HEK293T (cell line): Measurements from ENCODE around the gene LMO2.
"Not testable (repeated sequence)": the region's sequence is repeated elsewhere in the genome, so short reads cannot be mapped to it uniquely, and the experiment has no call there.

ENCODE experiments used
- CTCF ChIA-PET: fragments of 350-600 bp; formaldehyde crosslinking; extraction: SDS; loops from one replicate; lab custom pipeline; 2021; ENCODE audit warnings: antibody characterized with exemption, inconsistent platforms; lab: Yijun Ruan, JAX
- POLR2A ChIA-PET: fragments of 350-600 bp; formaldehyde crosslinking; extraction: SDS; loops from one replicate; lab custom pipeline; 2020; ENCODE audit warnings: antibody characterized with exemption, inconsistent platforms; lab: Yijun Ruan, JAX
- DNase-seq: peaks from one replicate; pipeline ENCODE4 v3.0.0; 2012; ENCODE audit warnings: mixed read lengths; ENCODE audit errors: extremely low spot score
- ARNT ChIP-seq: fragments of 450-650 bp; IDR thresholded peaks from 2 replicates; pipeline ENCODE4 v1.6.1; 2017; ENCODE audit warnings: mild to moderate bottlenecking
- BHLHE40 ChIP-seq: fragments of 450-650 bp; IDR thresholded peaks from 2 replicates; pipeline ENCODE4 v1.6.1; 2016; ENCODE audit warnings: mild to moderate bottlenecking, moderate library complexity, borderline replicate concordance
- CTBP1 ChIP-seq: fragments of 450-650 bp; IDR thresholded peaks from 2 replicates; pipeline ENCODE4 v1.6.1; 2016; ENCODE audit warnings: borderline replicate concordance
- ELF4 ChIP-seq: fragments of 450-650 bp; IDR thresholded peaks from 2 replicates; pipeline ENCODE4 v1.6.1; 2017; ENCODE audit warnings: antibody characterized with exemption
- FOXA1 ChIP-seq: fragments of 450-650 bp; IDR thresholded peaks from 2 replicates; pipeline ENCODE4 v1.6.1; 2016; ENCODE audit warnings: mild to moderate bottlenecking
- FOXK2 ChIP-seq: fragments of 450-650 bp; IDR thresholded peaks from 2 replicates; pipeline ENCODE4 v1.6.1; 2016; ENCODE audit warnings: mild to moderate bottlenecking
- FOXM1 ChIP-seq: fragments of 450-650 bp; IDR thresholded peaks from 2 replicates; pipeline ENCODE4 v1.6.1; 2017; ENCODE audit warnings: mild to moderate bottlenecking, borderline replicate concordance
- HDGF ChIP-seq: fragments of 450-650 bp; IDR thresholded peaks from 2 replicates; pipeline ENCODE4 v1.6.1; 2017; ENCODE audit warnings: antibody characterized with exemption, borderline replicate concordance
- L3MBTL2 ChIP-seq: fragments of 450-650 bp; conservative IDR thresholded peaks from 2 replicates; pipeline ENCODE4 v1.6.1; 2016; ENCODE audit warnings: mild to moderate bottlenecking
- LEF1 ChIP-seq: fragments of 450-650 bp; IDR thresholded peaks from 2 replicates; pipeline ENCODE4 v1.6.1; 2017; ENCODE audit warnings: mild to moderate bottlenecking, borderline replicate concordance
- NFRKB ChIP-seq: fragments of 450-650 bp; IDR thresholded peaks from 2 replicates; pipeline ENCODE4 v1.6.1; 2016; ENCODE audit warnings: mild to moderate bottlenecking, moderate library complexity
- SP1 ChIP-seq: fragments of 450-650 bp; IDR thresholded peaks from 2 replicates; pipeline ENCODE4 v1.6.1; 2017
- SUZ12 ChIP-seq: fragments of 450-650 bp; IDR thresholded peaks from 2 replicates; pipeline ENCODE4 v1.6.1; 2016; ENCODE audit warnings: mild to moderate bottlenecking
- TARDBP ChIP-seq: fragments of 450-650 bp; IDR thresholded peaks from 2 replicates; pipeline ENCODE4 v1.6.1; 2016
- ZNF384 ChIP-seq: fragments of 450-650 bp; IDR thresholded peaks from 2 replicates; pipeline ENCODE4 v1.6.1; 2016
- TF ChIP-seq, protein P1 (sequence below): fragments of 450-650 bp; IDR thresholded peaks from 2 replicates; pipeline ENCODE4 v1.6.1; 2016

The LMO2 gene

DNA sequence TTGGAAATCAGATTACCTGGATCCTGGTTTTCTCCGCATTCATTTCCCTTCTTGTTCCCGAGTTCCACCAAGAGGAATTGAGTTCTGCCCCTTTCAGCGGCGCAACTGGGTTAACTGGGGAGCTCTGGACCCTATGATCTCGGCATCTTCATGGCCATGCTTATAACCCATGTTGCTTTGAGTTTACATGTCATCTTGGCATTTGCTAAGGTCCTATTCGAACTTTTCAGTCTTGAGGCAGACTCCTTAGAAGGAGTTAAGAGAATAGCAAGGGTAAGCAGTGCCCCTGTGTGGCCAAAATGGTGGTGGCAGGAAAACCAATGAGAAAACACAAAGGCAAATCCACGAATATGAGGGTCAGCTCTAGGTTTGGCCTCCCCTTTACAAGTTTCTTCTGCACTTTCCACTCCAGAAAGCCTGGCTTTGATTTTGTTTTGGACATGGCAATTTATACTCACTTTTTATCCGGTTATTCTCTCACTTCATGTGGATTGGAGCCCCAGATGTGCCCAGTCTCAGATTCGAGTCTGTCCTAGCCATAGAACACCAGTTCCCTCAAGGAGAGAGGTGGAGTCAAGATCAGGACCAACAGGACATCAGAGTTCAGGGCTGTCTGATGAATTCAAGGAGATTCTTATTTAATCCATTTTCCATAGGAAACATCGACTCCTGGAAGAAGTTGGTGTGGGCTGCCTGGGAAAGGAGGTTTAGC, 62.3 kb downstream of the LMO2 start:
- no peak for TF ChIP-seq ZNF384
- no peak for TF ChIP-seq ELF4
- TF ChIP-seq FOXK2, result no peak
- no peak for TF ChIP-seq ARNT
- TF ChIP-seq NFRKB, result no peak
- no peak for TF ChIP-seq BHLHE40
- TF ChIP-seq SP1, result no peak
- TF ChIP-seq CTBP1, result no peak
- TF ChIP-seq FOXM1, result no peak
- no peak for TF ChIP-seq LEF1
- TF ChIP-seq SUZ12, result no peak
- TF ChIP-seq, protein P1, sequence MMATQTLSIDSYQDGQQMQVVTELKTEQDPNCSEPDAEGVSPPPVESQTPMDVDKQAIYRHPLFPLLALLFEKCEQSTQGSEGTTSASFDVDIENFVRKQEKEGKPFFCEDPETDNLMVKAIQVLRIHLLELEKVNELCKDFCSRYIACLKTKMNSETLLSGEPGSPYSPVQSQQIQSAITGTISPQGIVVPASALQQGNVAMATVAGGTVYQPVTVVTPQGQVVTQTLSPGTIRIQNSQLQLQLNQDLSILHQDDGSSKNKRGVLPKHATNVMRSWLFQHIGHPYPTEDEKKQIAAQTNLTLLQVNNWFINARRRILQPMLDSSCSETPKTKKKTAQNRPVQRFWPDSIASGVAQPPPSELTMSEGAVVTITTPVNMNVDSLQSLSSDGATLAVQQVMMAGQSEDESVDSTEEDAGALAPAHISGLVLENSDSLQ, result no peak
- no peak for TF ChIP-seq HDGF
- no peak for TF ChIP-seq FOXA1
- no peak for TF ChIP-seq TARDBP
- TF ChIP-seq L3MBTL2, result no peak
- ChIA-PET CTCF (interaction anchor here (0.6 to 6.5 kb wide), 6 partner anchors 22 to 167 kb away, joined by 3 to 57 read pairs (median 4); partner anchors contain the start of gene CD59), POLR2A (interaction anchor here (0.7 kb wide), 1 partner anchor 27 kb away, joined by 3 read pairs; no protein-coding TSS in a partner anchor)
- peak; percentile 67 for DNase-seq

DNA sequence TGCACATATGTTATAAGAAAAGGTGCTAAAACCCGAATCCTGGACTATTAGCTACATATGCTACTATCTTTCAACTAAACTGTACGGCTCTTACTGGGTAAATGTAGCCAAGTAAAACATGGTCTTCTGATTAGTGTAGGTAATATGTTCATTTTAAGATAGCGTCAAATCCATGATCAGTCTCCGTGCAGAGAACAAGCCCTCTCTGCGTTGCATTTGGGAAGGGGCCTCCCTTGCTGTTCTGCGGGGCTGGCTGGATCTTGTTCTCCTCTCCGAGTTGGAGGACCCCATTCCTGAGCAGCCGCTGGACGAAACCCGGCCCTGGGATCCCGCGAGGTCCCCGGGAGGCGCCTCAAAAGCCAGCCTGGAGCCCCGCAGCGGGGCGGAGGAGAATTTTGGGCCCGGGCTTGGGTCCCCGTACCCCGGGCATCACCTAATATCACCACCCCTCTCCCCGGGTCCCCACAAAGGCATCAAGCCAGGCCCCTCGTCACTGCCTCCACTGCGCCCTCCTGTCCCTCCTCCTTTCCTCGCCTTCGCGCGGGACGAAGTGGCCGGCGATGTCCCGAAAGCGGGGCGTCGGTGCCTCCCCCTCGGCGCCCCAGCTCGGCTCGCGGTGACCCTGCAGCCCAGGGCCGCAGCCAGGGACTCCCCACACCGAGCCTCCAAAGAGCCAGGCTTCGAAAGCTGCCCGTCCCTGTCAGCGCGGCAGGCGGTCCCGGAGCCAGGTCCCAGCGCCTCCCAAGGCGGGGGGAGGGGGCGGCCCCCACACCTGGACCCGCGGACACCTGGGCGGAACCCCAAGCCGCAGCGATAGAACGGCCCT, 63.1 kb downstream of the LMO2 start:
- TF ChIP-seq SP1 (no peak), HDGF (no peak)
- no peak for DNase-seq
- ChIA-PET CTCF (interaction anchor here (0.6 to 6.5 kb wide), 5 partner anchors 22 to 142 kb away, joined by 3 to 57 read pairs (median 3); no protein-coding TSS in a partner anchor), POLR2A (no interaction called here)

GRCh38 chr11:33827206-33827605, 64.7 kb downstream of the LMO2 start:
- DNase-seq, result no peak
- no peak for TF ChIP-seq ARNT
- no peak for TF ChIP-seq FOXK2
- TF ChIP-seq, protein P1, result no peak
- TF ChIP-seq BHLHE40, result no peak
- ChIA-PET CTCF (interaction anchor here (1.3 to 6.5 kb wide), 3 partner anchors 16 to 110 kb away, joined by 3 to 57 read pairs (median 3); no protein-coding TSS in a partner anchor), POLR2A (interaction anchor here (0.6 kb wide), 1 partner anchor 111 kb away, joined by 3 read pairs; no protein-coding TSS in a partner anchor)

DNA sequence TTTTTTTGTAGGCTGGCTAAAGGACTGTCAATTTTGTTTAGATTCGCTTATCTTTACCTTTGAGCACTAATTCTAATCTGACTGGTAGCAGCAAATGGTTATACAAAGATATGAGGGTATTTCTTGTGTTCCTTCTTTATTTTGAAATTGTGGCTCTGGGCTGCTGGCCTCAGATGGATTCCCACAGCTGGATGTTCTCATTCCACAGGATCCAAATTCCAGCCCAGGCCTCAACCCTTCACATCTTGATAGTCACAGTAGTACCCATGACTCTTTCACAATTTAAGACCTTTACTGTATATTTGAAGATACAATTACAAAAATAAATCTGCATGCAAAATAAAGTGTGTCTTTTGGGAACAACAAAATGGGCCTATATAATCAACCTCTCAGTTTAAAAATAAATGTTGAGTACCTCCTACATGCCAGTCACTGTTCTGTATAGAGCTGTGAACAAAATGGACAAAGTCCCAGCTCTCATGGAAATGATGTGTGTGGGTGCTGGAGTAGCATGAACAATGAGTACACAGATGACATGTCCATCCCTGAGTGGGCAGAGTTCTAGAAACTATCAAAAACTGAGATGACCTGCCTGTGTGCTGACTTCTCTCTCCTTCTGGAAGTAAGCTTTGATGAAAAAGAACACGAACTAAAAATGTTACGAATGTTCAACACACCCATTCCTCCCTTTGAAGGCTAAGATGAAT, 65.9 kb downstream of the LMO2 start:
- DNase-seq, result no peak
- TF ChIP-seq, protein P1, result no peak
- TF ChIP-seq LEF1 (no peak), ELF4 (no peak), BHLHE40 (no peak), FOXM1 (no peak)
- POLR2A ChIA-PET, result interaction anchor here (0.9 kb wide), 1 partner anchor 89 kb away, joined by 3 read pairs; no protein-coding TSS in a partner anchor
- CTCF ChIA-PET, result interaction anchor here (0.6 to 6.5 kb wide), 3 partner anchors 15 to 121 kb away, joined by 3 to 57 read pairs (median 3); no protein-coding TSS in a partner anchor

GRCh38 chr11:33822981-33823380, 68.9 kb downstream of the LMO2 start:
- POLR2A ChIA-PET, DNase-seq, CTCF ChIA-PET: not testable (repeated sequence)
